CD4-positive, alpha-beta T cell treated with Interferon alpha-2 for 1 hour (primary cell): ENCODE data around the gene FOXO3.
A peak's percentile ranks its signal among the peaks of the same experiment; 100 is the strongest.

ENCODE experiments used
- DNase-seq, 2 donors: peaks; one replicate each; pipeline ENCODE4 v3.0.0-alpha.2; 2020 to 2022

FOXO3 gene

DNA sequence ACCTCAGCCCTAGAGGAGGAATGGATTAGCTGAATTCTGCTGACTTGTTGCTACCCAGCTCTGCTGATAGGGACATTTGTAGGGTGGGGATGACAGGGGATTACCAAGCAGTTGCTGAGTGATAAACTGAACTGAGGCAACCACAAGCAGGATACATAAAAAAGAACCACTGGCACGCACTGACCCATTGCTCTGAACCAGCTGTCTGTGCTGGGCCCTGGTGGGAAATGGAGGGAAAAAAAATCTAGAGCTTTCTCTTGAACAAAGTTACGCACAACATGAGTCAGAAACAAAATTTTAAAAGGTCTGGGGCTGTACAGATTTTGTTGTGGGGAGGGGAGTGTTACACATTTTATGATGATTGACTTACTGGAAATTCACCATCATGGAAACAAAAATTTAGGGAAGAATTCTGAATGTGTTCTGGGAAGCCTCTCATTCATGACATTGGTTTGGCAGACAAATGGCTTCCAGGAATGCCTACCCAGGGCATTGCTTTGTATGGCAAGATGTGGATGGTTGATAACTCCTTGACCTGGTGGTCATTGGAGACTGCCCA, 37.7 kb downstream of the FOXO3 start:
- no peak for DNase-seq

DNA sequence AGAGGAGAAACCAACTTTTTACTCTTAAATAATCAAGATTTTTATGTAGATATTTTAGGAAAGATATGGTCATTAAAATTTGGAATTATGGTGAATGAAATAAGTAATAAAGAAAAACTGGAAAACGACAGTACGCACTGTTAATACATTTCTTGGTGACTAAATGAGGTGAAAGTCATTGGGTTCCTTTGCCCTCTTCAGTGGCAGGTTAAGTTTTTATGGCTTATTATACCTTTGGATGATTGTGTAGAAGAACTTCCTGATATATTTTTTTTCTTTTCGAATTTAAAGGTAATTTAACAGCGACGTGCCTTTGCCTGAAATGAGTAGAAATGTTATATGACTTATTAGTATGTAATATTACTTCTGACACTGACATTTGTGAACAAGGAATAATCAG, 43.4 kb downstream of the FOXO3 start:
- DNase-seq = no peak

DNA sequence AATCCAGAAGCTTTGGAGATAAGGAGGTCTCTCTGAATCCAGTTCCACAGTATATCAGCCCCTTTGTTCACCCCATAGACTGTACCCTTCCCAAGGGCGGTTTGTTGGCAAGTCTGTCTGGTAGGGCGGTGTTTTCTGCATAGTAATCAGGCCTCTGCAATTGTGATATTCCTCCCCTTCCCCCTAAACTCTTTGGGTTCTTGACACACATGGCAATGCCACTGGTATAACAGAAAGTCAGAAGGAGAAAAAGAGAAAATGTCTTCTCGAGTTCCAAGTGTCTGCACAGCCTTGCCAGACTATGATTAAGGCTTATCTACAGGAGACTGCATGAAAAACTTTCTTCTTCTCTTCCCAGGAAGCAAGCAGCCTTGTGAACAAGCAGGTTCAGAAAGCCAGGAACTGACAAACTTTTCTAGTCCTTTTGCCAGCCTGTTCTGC, 45.6 kb downstream of the FOXO3 start:
- DNase-seq = no peak

DNA sequence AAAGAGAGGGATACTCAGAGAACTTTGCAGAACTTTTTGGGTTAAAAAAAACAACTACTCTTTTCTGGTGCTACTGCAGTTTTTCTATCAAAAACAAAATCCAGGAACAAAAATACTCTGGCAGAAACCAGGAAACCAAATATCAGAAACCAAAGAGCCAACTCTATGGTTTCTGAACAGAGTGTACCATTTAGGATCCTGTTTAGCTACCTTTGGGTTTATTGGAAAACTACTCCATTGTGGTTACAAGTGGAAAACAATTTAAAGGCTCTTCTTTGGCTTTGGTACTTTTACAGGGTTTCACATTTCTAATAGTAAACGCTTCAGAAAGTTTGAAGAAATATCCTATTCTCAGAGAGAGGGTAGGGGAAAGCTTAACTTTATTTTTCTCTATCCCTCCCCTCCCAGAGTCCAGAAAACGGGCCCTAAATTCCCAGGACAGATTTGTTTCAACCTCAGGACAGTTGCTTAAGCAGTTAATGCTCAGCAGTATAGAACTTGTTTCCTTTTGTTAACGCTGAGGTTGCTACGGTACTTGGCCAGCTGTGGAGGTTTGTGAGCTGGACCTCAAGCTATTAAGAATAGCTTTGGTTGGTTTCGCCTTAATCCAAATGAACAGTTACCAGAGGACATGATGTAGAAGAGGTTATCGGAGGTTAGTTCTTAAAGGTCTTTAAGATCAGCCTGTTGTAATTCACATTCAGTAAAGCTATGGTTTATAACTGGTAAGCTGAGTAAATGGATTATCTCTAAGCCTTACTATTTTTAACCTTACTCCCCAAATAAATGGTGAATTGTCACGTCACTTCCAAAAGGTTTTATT, 47.9 kb downstream of the FOXO3 start:
- DNase-seq = no peak

DNA sequence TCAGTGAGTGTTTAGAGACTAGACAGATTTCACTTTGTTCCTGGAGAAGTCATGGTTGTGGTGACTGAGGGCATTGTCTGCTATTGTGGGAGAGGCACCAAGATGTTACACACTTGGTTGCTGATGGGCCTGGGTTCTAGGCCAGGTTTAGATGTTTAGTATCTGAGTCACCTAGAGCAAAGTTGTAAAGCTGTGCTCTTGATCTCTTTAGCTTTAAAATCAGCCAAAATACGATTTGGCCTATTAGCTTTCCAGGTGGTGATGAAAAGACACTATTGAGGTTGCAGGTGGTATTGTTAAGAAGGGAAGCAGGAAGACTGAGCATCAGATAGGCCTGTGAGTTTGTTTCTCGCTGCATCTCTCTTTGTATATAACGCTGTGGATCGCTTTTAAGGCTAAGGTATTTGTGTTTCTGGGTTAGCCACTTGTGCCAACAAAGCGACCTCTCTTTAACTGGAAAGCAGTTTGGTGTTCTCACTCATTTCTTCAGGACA, 48.6 kb downstream of the FOXO3 start:
- no peak for DNase-seq

DNA sequence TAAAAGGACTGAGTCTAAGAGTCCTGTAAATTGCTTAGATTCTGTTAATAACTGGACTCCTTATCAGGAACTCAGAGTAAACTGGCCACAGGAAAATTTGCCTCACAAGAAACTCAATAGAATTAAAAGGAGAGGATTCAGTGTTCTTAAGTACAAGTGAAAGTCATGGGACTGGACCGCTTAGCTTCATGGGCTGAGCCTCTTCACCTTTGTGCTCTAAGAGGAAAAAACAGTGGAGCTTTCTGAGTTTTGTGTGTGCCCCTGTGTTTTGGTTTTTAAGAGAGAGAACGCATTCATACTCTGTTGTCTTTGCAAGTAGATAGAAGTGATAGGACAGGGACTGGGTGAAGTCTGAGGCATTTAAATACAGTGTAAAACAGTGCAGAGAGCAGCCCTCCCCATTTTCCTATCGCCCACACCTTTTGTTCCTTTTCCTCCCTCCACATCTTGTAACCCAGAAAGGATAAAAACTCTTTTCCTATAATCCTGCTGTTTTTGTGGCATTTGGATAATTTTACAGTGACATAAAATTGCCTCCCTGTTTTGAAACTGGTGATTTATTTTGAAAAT, 49.6 kb downstream of the FOXO3 start:
- no peak for DNase-seq

DNA sequence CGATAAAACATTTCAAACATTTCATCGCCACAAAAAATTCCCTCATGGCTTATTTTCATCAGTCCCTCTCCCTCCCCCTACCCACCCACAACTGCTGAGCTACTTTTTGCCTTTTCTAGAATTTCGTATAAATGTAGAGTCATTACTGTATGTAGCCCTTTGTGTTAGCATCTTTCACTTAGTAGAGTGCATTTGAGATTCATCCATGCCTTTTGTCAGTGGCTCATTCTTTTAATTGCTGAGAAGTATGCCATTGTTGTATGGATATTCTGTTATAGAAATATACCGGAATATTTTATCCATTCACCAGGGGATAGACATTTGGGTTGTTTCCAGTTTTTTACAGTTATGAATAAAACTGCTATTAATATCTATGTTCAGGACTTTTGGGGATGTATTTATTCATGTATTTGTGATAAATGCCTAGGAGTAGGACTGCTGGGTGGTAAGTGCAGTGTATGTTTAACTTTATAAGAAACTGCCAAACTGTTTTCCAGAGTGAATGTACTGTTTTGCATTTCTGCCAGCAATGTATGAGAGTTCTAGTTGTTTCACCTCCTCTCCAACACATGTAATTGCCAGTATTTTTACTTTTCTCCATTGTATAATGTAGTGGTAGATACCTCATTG, 50.4 kb downstream of the FOXO3 start:
- DNase-seq = no peak

DNA sequence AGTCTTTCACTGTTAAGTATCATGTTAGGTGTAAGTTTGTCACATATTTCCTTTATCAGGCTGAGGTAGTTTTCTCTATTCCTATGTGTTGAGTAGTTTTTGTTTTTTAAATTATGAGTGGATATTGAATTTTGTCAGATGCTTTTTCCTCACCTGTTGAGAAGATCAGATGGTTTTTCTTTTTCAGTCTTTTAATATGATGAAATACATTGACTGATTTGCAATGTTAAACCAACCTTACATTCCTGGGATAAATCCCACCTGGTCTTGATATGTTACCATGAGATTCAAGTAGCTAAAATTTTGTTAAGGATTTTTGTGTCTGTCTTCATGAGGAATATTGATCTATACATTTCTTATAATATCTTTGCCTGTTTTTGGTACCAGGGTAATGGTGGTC, 52.1 kb downstream of the FOXO3 start:
- DNase-seq = no peak

DNA sequence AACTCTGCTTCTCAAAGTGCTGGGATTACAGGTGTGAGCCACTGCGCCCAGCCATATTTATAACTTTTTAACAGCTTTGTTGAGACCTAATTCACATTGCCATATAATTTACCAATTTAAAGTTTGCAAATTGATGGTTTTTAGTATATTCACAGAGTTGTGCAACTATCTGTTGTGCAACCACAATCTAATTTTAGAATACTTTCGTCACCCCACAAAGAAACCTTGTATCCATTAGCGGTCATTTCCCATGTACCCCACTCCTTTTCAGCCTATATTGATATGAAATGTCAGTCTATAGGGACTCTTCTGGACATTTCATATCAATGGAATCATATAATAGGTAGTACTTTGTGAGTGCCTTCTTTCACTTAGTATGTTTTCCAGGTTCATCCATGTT, 55.8 kb downstream of the FOXO3 start:
- DNase-seq = no peak

DNA sequence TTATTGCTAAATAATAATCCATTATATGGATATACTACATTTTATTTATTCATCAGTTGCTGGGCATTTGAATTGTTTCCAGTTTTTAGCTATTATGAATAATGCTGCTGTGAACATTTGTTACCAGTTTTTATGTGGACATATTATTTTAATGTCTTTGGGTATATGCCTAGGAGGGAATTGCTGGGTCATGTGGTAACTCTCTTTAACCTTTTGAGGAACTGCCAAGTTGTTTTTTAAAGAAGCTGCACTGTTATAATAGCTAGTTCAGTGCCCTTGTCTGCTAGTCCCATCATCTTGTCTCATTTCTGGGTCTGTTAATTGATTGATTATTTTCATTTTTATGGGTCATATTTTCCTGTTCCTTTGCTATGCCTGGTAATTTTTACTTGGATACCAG, 56.3 kb downstream of the FOXO3 start:
- no peak for DNase-seq

DNA sequence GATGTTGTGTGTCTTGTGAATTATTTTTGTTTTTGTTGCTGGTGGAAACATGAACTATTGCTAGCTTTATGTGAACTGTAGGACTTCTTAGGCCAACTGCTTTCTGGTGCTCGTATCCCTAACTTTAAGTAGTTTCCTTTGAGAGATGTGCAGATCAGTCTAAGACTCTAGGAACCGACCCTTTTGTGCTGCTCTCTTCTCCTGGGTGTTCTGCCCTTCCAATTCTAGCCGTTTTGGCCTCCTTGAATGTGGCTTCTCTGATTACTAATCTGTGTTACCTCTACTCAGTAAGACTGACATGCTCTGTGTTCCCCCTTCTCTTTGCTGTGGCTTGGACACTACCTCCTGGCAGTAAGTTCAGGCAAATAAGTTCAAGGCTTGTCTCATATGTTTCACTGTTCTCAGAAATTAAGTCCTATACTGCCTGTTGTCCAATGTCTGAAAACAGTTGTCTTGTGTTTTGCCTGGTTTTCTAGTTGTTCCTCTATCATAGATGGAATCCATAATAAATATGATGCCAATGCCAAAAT, 58.0 kb downstream of the FOXO3 start:
- DNase-seq = no peak

DNA sequence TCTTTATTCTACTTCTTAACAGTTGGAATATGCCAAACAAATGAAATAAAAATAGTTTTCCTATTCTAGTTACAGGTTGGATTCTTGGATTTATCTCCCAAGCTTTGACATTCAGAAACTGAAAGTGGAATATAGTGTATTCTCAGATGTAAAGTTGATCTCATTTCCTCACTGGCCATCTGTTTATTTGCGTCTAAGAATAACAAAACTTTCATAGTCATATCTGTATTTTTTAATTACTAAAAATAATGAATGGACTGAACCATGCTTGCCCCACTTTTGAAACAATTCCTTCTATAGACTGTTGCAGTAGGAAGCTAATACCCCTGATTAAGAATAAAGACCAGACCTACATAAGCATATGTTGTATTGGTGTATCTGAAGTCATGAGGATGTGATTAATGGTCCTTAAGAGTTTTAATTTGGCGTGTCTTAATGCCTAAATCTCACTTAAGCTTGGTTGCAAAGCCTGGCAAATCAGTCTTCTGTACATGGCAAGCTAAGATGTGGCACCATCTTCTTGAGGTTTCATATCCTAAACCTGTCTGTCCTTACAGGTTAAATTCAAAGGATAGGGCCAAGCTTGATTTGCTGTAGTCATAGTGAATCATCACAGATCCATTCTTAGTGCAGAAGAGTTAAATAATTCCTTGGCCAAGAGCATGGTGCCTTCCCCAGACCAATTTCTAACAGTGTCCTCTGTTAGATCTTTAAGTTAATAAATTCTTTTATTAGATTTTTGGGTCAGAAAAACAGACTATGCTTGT, 58.9 kb downstream of the FOXO3 start:
- no peak for DNase-seq

DNA sequence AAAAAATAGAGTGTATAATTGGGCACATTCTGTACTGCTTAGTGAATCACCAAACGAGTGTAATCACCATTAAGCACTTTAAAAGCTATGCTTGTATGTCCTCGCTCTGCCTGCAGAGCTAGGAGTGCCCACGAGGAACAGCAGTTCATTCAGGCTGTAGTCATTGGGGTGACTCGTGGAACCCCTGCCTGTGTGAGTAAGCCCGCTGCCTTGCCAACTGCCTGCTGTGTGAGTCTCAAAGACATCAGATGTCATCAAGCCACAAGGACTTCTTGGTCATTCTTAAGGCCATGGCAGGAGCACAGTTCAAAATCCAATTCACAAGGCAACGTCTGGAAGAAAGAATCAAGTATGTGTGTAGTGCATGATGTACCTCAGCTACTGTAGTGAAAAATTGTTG, 60.4 kb downstream of the FOXO3 start:
- DNase-seq = peak in 1 of 2 donors; percentile 40

DNA sequence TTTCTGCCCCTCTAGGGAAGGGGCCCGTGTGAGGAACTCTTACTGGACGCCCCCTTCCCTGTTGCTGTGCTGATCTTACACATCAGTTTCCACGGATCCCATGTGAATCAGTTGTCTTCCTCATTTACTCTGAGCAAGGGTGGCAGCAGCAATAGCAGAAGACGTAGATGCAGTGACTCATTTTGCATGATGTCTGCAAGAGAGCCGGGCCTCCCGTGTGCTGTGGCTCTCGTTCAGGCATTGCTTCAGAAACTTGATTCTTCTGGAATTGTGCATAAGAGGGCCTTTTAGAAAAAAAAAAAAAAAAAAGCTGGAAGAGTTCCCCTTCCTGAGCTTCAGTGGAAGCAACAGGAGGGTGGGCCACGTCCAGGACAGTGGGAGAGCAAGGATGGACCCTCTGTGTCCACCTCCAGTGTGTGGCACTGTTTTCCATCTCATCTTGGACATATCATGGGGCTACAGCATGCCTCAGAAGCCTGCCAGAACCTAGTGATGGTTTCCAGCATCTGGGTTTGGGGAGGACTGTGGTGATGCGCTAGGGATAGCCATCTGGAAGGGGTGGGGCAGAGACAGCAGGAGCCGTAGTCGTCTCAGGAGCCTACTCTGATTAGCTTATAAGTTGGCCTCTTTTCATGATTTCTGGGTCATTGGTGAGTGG, 62.1 kb downstream of the FOXO3 start:
- DNase-seq = peak in 1 of 2 donors; percentile 43

DNA sequence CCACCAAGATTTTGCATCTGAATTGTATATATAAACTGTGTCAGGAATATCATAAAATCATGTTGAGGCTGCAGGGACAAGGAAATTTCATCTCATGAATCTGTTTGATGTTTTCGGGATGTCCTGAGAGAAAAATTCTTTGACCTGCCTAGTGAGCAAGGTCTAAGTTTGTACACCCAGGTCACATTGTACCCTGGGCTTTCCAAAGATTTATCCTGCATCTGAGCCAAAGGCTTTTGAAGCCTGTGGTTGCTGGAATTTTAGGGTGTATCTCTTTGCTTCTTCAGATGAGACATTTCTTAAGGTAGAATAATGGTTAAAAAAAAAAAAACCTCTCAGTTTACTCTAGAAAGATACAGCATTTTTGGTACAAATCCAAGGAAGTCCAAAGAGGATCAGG, 63.3 kb downstream of the FOXO3 start:
- no peak for DNase-seq

DNA sequence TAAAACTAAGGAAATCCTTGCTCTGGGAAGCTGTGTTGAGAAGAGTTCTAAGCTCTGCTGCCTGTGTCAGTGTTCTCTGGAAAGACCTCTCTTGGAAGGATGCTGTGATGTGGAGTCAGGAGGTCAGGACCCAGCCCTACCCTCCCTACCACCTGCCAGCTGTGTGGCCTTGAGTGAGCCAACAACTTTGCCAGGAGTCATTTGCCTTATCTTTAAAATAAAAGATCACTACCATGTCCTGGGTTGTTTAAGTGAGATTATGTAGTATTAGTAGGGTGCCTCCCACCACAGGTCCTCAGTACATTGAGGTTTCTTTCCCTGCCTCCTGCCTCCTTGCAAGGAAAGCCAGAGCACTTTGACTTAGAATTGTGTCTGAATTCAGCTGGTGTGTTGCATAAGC, 64.9 kb downstream of the FOXO3 start:
- no peak for DNase-seq

DNA sequence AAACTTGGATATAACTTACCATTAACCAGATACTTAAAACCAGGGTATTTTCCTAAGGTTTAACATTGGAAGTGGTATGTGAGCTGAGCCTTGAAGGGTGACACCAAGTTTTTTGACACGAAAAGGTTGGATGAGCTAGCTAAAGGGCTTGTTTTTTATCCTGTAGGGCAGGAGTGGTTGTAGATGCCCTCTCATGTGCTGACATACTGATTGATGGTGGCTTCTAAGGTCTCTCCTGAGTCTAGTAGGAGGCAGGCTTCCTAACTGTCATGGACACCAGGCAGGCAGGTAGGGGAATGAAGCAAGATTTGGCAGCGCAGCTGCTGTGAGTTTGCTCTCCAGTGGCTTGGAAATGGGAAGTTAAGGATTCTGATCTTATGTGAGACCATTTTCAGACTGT, 66.1 kb downstream of the FOXO3 start:
- no peak for DNase-seq

DNA sequence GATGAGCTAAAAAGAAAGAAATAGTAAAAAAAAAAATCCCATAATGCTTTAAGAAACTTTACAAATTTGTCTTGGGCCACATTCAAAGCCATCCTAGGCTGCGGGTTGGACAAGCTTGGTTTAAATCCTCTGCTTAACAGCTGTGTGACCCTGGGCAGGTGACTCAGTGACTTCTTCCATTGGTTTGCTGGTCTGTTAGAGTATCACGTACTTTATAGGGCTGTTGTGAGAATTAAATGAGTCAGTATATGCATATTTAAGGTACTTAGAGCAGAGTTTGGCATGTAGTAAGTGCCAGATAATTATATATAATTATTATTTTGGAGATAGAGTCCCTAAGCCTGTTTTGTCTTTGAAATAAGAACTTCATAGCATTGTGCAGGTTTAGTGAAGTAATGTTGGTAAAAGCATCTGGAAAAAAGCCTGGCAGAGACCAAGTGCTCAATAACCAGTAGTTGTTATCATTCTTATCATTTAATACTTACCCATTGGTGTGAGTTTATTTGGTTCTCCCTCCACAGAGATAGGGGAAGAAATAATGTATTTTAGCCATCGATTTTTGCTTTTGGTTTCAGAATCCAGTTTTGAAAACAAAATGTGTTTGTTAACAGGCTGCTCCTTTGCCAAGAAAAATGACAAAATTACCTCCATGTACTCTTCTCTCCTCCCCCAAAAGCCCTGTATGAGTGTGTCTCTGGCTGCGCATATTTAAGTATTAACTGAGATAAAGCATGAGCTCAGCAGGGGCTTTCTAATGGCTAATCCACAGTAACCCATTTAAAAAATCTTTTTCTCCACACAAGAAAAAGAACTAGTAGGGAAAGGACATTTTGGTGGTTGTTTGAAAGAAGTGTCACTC, 67.2 kb downstream of the FOXO3 start:
- no peak for DNase-seq

DNA sequence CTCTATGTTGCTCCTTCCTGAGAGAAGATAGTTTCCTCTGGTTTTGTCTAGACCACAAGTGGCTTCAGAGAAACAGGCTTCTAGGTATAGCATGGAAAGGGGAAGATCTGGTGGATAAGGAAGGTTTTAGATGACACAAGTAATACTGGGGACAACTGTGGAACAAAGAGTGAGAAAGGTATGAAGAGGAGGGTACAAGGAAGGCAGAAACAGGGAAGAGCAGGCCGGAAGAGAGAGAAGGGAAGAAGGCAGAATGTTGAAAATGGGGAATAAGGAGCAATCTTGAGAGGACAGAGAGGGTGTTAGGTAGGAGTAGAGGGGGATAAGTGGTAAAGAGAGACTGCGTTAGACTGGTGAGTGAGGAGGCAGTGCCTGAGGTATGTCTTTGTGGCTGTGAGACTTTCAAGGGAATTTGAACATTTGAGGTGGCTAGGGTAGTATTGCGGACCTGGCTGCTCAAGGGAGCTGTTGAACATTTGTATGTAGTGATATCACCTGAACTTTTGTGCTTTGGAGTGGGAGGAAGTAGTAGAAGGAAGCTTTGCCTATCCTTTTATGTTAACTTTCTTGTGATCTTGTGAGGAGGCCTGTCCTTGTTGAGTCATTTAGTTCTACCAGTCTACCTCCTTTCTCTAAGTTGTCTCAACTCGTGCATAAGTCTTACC, 69.5 kb downstream of the FOXO3 start:
- peak in 1 of 2 donors; percentile 4 for DNase-seq

DNA sequence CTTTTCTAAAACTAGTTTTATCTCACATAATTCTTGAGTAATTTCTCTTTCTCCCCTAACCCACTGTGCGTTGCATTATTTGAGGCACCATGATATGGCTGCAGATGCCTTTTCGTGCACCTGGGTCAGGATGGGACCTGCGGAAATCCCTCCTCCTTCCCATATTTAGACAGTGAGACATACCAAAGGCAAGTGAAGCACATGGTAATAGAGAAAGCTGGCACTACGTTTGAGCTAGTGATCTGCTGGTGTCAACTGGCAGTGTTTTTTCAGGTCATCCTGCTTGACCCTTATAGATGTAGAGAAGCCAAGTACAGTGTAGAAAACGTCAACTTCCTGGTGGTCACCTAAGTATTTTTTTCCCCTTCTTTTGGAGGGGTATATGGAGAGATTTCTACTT, 71.7 kb downstream of the FOXO3 start:
- no peak for DNase-seq

DNA sequence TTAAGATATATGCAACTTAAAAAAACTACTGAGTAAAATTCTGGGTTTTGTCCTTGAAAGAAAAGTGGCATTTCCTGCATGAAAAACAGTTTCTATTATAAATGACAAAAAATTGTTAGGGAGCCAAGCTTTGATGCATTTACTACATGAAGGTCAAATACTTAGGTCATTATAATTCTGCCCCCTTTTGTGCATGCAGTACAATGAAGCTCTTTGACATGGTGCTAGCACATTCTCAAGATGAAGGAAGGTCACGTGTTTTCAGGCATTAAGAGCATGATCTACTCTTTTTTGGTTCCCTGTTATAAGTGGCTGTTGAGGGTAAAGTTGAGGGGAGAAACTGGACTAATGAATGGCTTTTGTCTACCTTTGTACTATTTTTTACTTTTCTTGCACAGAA, 72.7 kb downstream of the FOXO3 start:
- DNase-seq = no peak
